DND-41 (cell line): ENCODE results near the gene UTY.
A peak's percentile ranks its signal among the peaks of the same experiment; 100 is the strongest.

Experiments
- ATAC-seq: fragments of 200-7000 bp; cut with Tn5 transposase; 3 replicates; pipeline ENCODE4 v1.9.1; 2021; ENCODE audit warnings: low read depth; ENCODE audit not compliant: insufficient read depth
- DNase-seq: peaks from one replicate; pipeline ENCODE4 v3.0.0-alpha.2; 2020
- H2AFZ ChIP-seq: 2 replicates; pipeline ENCODE4 v1.6.0; 2012; ENCODE audit warnings: low read depth, low read length
- H3K27ac ChIP-seq: 2 replicates; pipeline ENCODE4 v1.5.1; 2012; ENCODE audit warnings: low read length, inconsistent platforms
- H3K27me3 ChIP-seq: fragments of 200-600 bp; sonication (generic); 2 replicates; pipeline ENCODE4 v1.6.0; 2012; ENCODE audit warnings: low read length, mild to moderate bottlenecking, inconsistent platforms; ENCODE audit not compliant: insufficient read depth, poor library complexity
- H3K36me3 ChIP-seq: 2 replicates; pipeline ENCODE4 v1.5.1; 2012; ENCODE audit warnings: low read length, inconsistent platforms; ENCODE audit not compliant: insufficient read depth
- H3K4me1 ChIP-seq: 2 replicates; pipeline ENCODE4 v1.5.1; 2012; ENCODE audit warnings: mild to moderate bottlenecking, low read length; ENCODE audit not compliant: insufficient read depth
- H3K4me2 ChIP-seq: 2 replicates; pipeline ENCODE4 v1.6.0; 2012; ENCODE audit warnings: mild to moderate bottlenecking, moderate library complexity, low read length, inconsistent platforms; ENCODE audit not compliant: insufficient read depth
- H3K4me3 ChIP-seq, 2 experiments: fragments of 200-600 bp in 1 of 2; shearing (Covaris generic) in 1 of 2; 2 replicates each; pipeline ENCODE4 v1.5.1; 2012 to 2016; ENCODE audit warnings: inconsistent platforms in 2 of 2, low read length in 2 of 2, mild to moderate bottlenecking in 2 of 2, low read depth in 1 of 2, moderate library complexity in 1 of 2
- H3K79me2 ChIP-seq: 2 replicates; pipeline ENCODE4 v1.6.0; 2012; ENCODE audit warnings: low read length, inconsistent platforms; ENCODE audit not compliant: insufficient read depth
- H3K9ac ChIP-seq: 2 replicates; pipeline ENCODE4 v1.6.0; 2012; ENCODE audit warnings: low read depth, mild to moderate bottlenecking, inconsistent platforms, low read length, moderate library complexity
- H3K9me3 ChIP-seq: 2 replicates; pipeline ENCODE4 v1.5.1; 2012; ENCODE audit warnings: low read length, moderate library complexity, mild to moderate bottlenecking, inconsistent platforms; ENCODE audit not compliant: insufficient read depth, severe bottlenecking
- H4K20me1 ChIP-seq: 2 replicates; pipeline ENCODE4 v1.6.0; 2012; ENCODE audit warnings: low read length; ENCODE audit not compliant: insufficient read depth
- CTCF ChIP-seq: IDR thresholded peaks from 2 replicates; pipeline ENCODE4 v1.5.1; 2012; ENCODE audit warnings: borderline replicate concordance, low read length, moderate library complexity, mild to moderate bottlenecking; ENCODE audit not compliant: poor library complexity, severe bottlenecking; ENCODE audit errors: extremely low read depth
- EZH2 ChIP-seq: IDR thresholded peaks from 3 replicates; pipeline ENCODE4 v1.6.1; 2012; ENCODE audit warnings: borderline replicate concordance, low read depth, mild to moderate bottlenecking, moderate library complexity, low read length, inconsistent platforms; ENCODE audit not compliant: severe bottlenecking

The UTY gene

GRCh38 chrY:13440811-13441210 is 39.0 kb downstream of the UTY start:
- Histone ChIP-seq H3K9me3 (no peaks in the 10 kb centered on the region), H3K4me2 (no peak overlapping the region), H4K20me1 (no peaks in the 10 kb centered on the region; the same call in 1 of the 2 replicates), H2AFZ (no peak overlapping the region), H3K36me3 (peaks cover 60% of the 10 kb centered on the region), H3K27me3 (no peaks in the 10 kb centered on the region), H3K27ac (no peak overlapping the region), H3K9ac (no peak overlapping the region), H3K4me3 (no peak overlapping the region), H3K79me2 (peaks cover 90% of the 10 kb centered on the region), H3K4me1 (peaks cover 16% of the 10 kb centered on the region)
- DNase-seq (no peak), ATAC-seq (no peak)
- TF ChIP-seq CTCF, result no peak
- no peak for TF ChIP-seq EZH2

DNA sequence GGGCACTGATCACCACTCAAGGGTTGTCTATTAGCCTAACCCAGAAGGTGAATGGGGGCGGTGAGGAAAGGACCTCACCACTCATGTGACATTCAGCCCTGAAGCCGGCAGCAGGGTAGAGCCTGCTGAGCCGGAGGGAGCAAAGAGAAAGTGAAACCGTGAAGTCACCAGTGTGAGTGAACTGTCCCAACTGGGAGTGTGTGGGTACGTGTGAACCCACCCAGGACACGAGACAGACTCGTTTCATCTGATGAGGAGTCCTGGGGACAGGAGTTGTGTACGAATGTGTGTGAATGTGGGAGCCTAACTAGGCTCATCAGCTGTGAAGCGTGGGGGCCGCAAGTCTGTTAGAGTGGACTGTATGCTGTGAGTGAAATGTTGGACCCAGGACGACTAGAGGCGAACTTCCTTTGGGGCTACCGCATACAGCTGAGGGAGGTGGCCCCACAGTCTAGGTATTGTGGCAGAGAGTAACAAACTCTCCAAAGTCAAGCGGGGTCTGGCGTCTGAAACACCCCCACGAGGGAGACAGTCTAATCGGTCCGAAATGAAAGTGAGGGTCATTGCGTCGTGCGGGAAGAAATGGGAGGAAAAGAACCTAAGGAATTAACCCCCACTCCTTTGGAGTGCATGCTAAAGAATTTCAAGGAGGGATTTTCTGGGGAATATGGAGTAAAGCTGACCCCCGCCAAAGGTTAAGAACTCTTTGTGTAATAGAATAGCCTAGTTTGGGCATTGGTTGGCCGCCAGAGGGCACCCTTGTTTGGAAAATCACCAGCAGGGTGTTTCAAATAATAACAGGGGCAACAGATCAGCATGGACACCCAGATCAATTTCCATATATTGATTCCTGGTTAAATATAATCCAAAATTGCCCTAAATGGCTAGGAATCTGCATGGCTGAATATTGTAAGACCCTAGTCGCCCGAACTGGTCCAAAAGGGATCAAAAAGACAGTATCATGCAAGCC is 43.6 kb downstream of the UTY start:
- H3K27ac ChIP-seq, result peak overlapping the region; percentile 60
- peaks cover 6% of the 10 kb centered on the region for H3K9me3 ChIP-seq
- peaks cover 6% of the 10 kb centered on the region for H4K20me1 ChIP-seq
- peaks cover 97% of the 10 kb centered on the region for H3K79me2 ChIP-seq
- DNase-seq (peak; percentile 36), ATAC-seq (peak; percentile 78)
- H3K4me3 ChIP-seq, result no peak overlapping the region
- no peak overlapping the region for H2AFZ ChIP-seq
- peaks cover 33% of the 10 kb centered on the region for H3K4me1 ChIP-seq
- H3K9ac ChIP-seq, result no peak overlapping the region
- H3K27me3 ChIP-seq, result no peaks in the 10 kb centered on the region
- peak overlapping the region; percentile 31; the same call in 1 of the 2 replicates for H3K4me2 ChIP-seq
- H3K36me3 ChIP-seq, result peaks cover 46% of the 10 kb centered on the region
- TF ChIP-seq EZH2 (no peak), CTCF (peak; percentile 51)

GRCh38 chrY:13435206-13435967 is 44.4 kb downstream of the UTY start:
- no peak overlapping the region for H3K4me3 ChIP-seq
- no peak overlapping the region for H3K4me2 ChIP-seq
- H3K9me3 ChIP-seq, result peaks cover 10% of the 10 kb centered on the region
- no peaks in the 10 kb centered on the region for H3K27me3 ChIP-seq
- peaks cover 49% of the 10 kb centered on the region for H3K36me3 ChIP-seq
- H4K20me1 ChIP-seq, result peaks cover 6% of the 10 kb centered on the region
- H3K27ac ChIP-seq, result peak overlapping the region; percentile 47
- H3K79me2 ChIP-seq, result peaks cover 99% of the 10 kb centered on the region
- DNase-seq, result no peak
- H3K9ac ChIP-seq, result no peak overlapping the region
- peaks cover 33% of the 10 kb centered on the region for H3K4me1 ChIP-seq
- no peak for ATAC-seq
- H2AFZ ChIP-seq, result no peak overlapping the region
- TF ChIP-seq CTCF (no peak), EZH2 (no peak)
